Neuronal stem cell (in vitro differentiated cells): ENCODE data around the gene LYRM4.

Source experiments
- DNase-seq: peaks from one replicate; pipeline ENCODE4 v3.0.0-alpha.2; 2013; ENCODE audit warnings: low spot score
- H2AFZ ChIP-seq: one replicate; pipeline ENCODE4 v1.6.1; 2013; ENCODE audit warnings: mild to moderate bottlenecking, low read length, inconsistent platforms
- H2AK5ac ChIP-seq: 2 replicates; pipeline ENCODE4 v1.6.1; 2013; ENCODE audit warnings: low read depth, mild to moderate bottlenecking, inconsistent platforms, low read length, moderate library complexity, mixed read lengths
- H2BK120ac ChIP-seq: 2 replicates; pipeline ENCODE4 v1.6.1; 2013; ENCODE audit warnings: low read depth, mild to moderate bottlenecking, inconsistent platforms, low read length, moderate library complexity, mixed read lengths
- H2BK12ac ChIP-seq: one replicate; pipeline ENCODE4 v1.6.1; 2013; ENCODE audit warnings: low read length, inconsistent platforms
- H2BK15ac ChIP-seq: 2 replicates; pipeline ENCODE4 v1.6.1; 2013; ENCODE audit warnings: mild to moderate bottlenecking, low read length, inconsistent platforms, mixed read lengths
- H2BK5ac ChIP-seq: one replicate; pipeline ENCODE4 v1.6.1; 2013; ENCODE audit warnings: inconsistent platforms, mild to moderate bottlenecking, low read length, moderate library complexity
- H3K14ac ChIP-seq: one replicate; pipeline ENCODE4 v1.6.1; 2013; ENCODE audit warnings: low read length, inconsistent platforms
- H3K18ac ChIP-seq: 2 replicates; pipeline ENCODE4 v1.6.1; 2013; ENCODE audit warnings: low read length, inconsistent platforms
- H3K23ac ChIP-seq: 2 replicates; pipeline ENCODE4 v1.6.1; 2013; ENCODE audit warnings: low read depth, mild to moderate bottlenecking, mixed read lengths, low read length, inconsistent platforms; ENCODE audit not compliant: poor library complexity
- H3K27ac ChIP-seq: replicated peaks from 3 replicates; pipeline ENCODE4 v1.5.1; 2013; ENCODE audit warnings: low read length, inconsistent platforms
- H3K27me3 ChIP-seq, 3 experiments: 2 replicates each; pipeline ENCODE4 v1.6.1; 2013; ENCODE audit warnings: low read length in 3 of 3, mild to moderate bottlenecking in 2 of 3, inconsistent platforms in 1 of 3, low read depth in 1 of 3, mixed read lengths in 1 of 3, moderate library complexity in 1 of 3; ENCODE audit not compliant: control insufficient read depth in 3 of 3, insufficient read depth in 3 of 3
- H3K36me3 ChIP-seq, 2 donors: replicated peaks in 1 of 2; 2 replicates each; pipeline ENCODE4 v1.6.1; 2013; ENCODE audit warnings: low read length in 2 of 2; ENCODE audit not compliant: control insufficient read depth in 2 of 2, insufficient read depth in 2 of 2
- H3K4ac ChIP-seq: 2 replicates; pipeline ENCODE4 v1.6.1; 2013; ENCODE audit warnings: inconsistent platforms, mild to moderate bottlenecking, low read length, moderate library complexity
- H3K4me1 ChIP-seq, 2 donors: 1 replicate in 1 of 2; 2 replicates in 1 of 2; pipeline ENCODE4 v1.6.1; 2013; ENCODE audit warnings: low read length in 2 of 2, low read depth in 1 of 2; ENCODE audit not compliant: control insufficient read depth in 2 of 2, insufficient read depth in 1 of 2
- H3K4me2 ChIP-seq: one replicate; pipeline ENCODE4 v1.6.1; 2013; ENCODE audit warnings: mild to moderate bottlenecking, low read length, inconsistent platforms; ENCODE audit not compliant: insufficient read depth, poor library complexity, severe bottlenecking
- H3K4me3 ChIP-seq, 2 donors: 2 replicates each; pipeline ENCODE4 v1.5.1; 2013; ENCODE audit warnings: low read length in 2 of 2, mild to moderate bottlenecking in 2 of 2, inconsistent platforms in 1 of 2, moderate library complexity in 1 of 2
- H3K79me1 ChIP-seq: one replicate; pipeline ENCODE4 v1.6.1; 2013; ENCODE audit warnings: low read depth, mild to moderate bottlenecking, inconsistent platforms, low read length, moderate library complexity
- H3K9ac ChIP-seq: one replicate; pipeline ENCODE4 v1.6.1; 2013; ENCODE audit warnings: mild to moderate bottlenecking, low read depth, low read length, inconsistent platforms; ENCODE audit not compliant: poor library complexity
- H3K9me3 ChIP-seq, 2 donors: replicated peaks in 1 of 2; 2 replicates each; pipeline versions ENCODE3 to v1.6.1; 2013; ENCODE audit warnings: low read length in 2 of 2, mild to moderate bottlenecking in 2 of 2, inconsistent platforms in 1 of 2, low read depth in 1 of 2, mixed read lengths in 1 of 2, moderate library complexity in 1 of 2; ENCODE audit not compliant: control insufficient read depth in 2 of 2, insufficient read depth in 1 of 2
- H4K8ac ChIP-seq: one replicate; pipeline ENCODE4 v1.6.1; 2013; ENCODE audit warnings: low read depth, mild to moderate bottlenecking, inconsistent platforms, low read length, moderate library complexity
- H4K91ac ChIP-seq: one replicate; pipeline ENCODE4 v1.6.1; 2013; ENCODE audit warnings: low read length, low read depth, mild to moderate bottlenecking, inconsistent platforms; ENCODE audit not compliant: poor library complexity
- WGBS, 2 donors: extraction: QIAGEN DNeasy Blood & Tissue Kit; methylation state at CpG; one replicate each; pipeline ENCODE4 v1.1.7; 2013; ENCODE audit warnings: missing lambda C conversion rate in 2 of 2, mixed read lengths in 1 of 2; ENCODE audit not compliant: insufficient read length in 2 of 2, insufficient replicate concordance in 1 of 2; ENCODE audit errors: extremely low coverage in 2 of 2; 5-methylcytosine and 5-hydroxymethylcytosine counted together

LYRM4 gene

DNA sequence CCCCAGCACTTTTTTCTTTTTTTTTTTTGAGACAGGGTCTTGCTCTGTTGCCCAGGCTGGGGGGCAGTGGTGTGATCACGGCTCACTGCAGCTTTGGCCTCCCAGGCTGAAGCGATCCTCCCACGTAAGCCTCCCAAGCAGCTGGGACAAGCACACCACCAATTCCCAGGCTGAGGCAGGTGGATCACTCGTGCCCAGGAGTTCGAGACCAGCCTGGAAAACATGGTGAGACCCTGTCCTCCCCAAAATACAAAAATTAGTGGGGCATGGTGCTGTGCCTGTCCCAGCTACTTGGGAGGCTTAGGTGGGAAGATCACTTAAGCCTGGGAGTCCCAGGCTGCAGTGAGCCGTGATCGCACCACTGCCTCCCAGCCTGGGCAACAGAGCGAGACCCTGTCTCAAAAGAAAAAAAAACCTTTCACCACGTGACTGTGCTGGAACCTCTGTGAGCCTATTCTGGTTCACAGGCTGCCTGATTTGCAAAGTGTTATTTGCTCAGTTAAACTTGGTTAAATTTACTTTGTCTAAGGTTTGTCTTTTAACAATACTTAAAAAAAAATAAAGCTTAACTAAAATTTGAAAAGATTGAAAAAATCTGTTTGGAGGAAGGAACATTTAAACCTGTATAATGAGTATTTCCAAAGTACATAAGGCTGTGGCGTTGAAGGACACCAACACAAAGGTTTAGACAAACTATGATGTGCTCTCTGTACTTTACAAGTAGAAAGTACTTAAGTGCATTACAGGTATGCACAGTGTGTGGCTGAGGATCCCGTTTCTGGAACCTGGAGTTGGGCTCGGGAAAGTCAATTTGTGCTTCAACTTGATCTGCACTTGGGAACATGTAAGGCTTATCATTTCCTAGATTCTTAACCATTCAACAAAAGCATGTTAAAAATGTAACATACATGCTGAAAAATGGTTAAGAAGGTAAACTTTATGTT is 120.7 kb downstream of the LYRM4 start:
- H3K4me3 ChIP-seq: no peak overlapping the region
- H2AK5ac ChIP-seq: no peak overlapping the region
- H3K9me3 ChIP-seq: no peaks in the 10 kb centered on the region
- no peaks in the 10 kb centered on the region for H3K36me3 ChIP-seq
- H3K18ac ChIP-seq: no peak overlapping the region
- no peak overlapping the region for H3K23ac ChIP-seq
- DNase-seq: no peak
- no peak overlapping the region for H3K27ac ChIP-seq
- H3K9ac ChIP-seq: no peak overlapping the region
- no peak overlapping the region for H2BK5ac ChIP-seq
- no peak overlapping the region for H2AFZ ChIP-seq
- no peaks in the 10 kb centered on the region for H3K79me1 ChIP-seq
- peaks cover 0 to 1% of the 10 kb centered on the region in 2 donors for H3K4me1 ChIP-seq
- H2BK15ac ChIP-seq: no peak overlapping the region
- no peak overlapping the region for H4K8ac ChIP-seq
- no CpG with 5 or more reads among the region's 12 CpGs for WGBS, 2 donors
- H2BK12ac ChIP-seq: no peak overlapping the region
- no peak overlapping the region for H3K4ac ChIP-seq
- no peak overlapping the region for H3K14ac ChIP-seq
- no peaks in the 10 kb centered on the region for H3K27me3 ChIP-seq
- no peak overlapping the region for H2BK120ac ChIP-seq
- H4K91ac ChIP-seq: no peak overlapping the region
- no peak overlapping the region for H3K4me2 ChIP-seq

DNA sequence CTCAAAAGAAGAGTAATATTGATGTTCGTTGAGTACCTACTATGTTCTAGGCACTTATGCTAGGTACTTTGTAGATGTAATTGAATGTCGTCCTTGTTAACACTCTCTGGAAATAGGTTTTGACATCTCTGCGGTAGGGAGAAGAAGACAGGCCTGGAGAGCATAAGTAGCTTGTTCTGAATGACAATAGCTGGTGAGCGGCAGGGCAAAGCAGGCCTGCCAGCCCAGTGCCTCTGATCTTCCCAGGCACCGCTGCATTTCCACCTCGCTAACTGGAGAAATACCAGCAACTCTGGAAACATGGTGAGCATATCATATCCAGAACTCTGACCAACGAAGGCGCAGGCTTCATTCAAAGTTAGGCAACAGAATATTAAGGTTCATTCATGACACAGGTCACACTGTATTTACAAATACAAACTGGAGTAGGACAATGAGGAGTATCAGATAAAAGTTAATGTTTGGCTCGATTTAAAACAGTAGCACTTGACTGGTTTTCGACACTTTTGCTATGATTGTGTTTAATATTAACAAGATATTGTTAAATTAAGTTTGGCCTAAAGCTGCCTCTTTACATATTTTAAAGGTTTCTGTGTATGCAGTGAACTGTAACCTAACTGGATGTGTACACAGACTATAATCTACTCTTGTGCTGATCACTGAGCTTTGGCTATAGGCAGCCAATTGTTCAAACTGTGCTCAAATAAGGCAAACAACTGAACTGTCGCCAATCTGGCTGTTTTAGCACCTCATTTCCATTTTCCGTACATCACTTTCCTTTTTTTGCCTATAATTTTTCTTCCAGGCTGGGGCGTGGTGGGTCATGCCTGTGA is 121.5 kb downstream of the LYRM4 start:
- Histone ChIP-seq H2BK5ac (no peak overlapping the region), H4K8ac (no peak overlapping the region), H3K36me3 (no peaks in the 10 kb centered on the region), H3K23ac (no peak overlapping the region), H3K27me3 (no peaks in the 10 kb centered on the region), H2BK12ac (no peak overlapping the region), H3K9ac (no peak overlapping the region), H2BK120ac (no peak overlapping the region), H3K14ac (no peak overlapping the region), H3K4me2 (no peak overlapping the region), H4K91ac (no peak overlapping the region), H2BK15ac (no peak overlapping the region), H3K4me3 (no peak overlapping the region), H3K27ac (no peak overlapping the region), H3K79me1 (no peaks in the 10 kb centered on the region), H2AFZ (no peak overlapping the region), H3K4me1 (peaks cover 0 to 1% of the 10 kb centered on the region in 2 donors), H3K18ac (peak overlapping the region; percentile 32), H3K4ac (no peak overlapping the region), H2AK5ac (no peak overlapping the region), H3K9me3 (no peaks in the 10 kb centered on the region)
- no peak for DNase-seq
- WGBS, 2 donors: no CpG with 5 or more reads among the region's 13 CpGs

DNA sequence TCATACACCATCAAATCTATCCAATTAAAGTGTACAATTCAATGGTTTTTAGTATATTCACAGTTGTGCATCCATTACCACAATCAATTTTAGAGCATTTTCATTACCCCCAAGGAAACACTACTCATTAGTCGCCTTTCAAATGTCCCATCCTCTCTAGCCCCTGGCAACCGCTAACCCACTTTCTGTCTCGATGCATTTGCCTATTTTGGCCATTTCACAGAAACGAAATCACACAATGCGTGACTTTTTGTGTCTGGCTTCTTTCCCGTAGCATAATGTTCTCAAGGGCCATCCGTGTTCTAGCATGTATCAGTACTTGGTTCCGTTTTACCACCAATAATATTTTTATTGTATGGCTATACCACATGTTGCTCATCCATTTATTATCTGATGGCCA is 123.9 kb downstream of the LYRM4 start:
- Histone ChIP-seq H3K4ac (no peak overlapping the region), H3K4me3 (no peak overlapping the region), H3K14ac (no peak overlapping the region), H3K4me2 (no peak overlapping the region), H2BK5ac (no peak overlapping the region), H3K27me3 (no peaks in the 10 kb centered on the region), H3K9me3 (no peaks in the 10 kb centered on the region), H3K4me1 (peaks cover 10 to 11% of the 10 kb centered on the region in 2 donors), H3K27ac (no peak overlapping the region), H4K91ac (no peak overlapping the region), H3K79me1 (no peaks in the 10 kb centered on the region), H2BK12ac (no peak overlapping the region), H2BK120ac (no peak overlapping the region), H4K8ac (no peak overlapping the region), H2BK15ac (no peak overlapping the region), H3K9ac (no peak overlapping the region), H2AFZ (no peak overlapping the region), H3K36me3 (no peaks in the 10 kb centered on the region), H3K18ac (no peak overlapping the region), H2AK5ac (no peak overlapping the region), H3K23ac (no peak overlapping the region)
- no peak for DNase-seq
- no CpG with 5 or more reads among the region's 8 CpGs for WGBS, 2 donors

DNA sequence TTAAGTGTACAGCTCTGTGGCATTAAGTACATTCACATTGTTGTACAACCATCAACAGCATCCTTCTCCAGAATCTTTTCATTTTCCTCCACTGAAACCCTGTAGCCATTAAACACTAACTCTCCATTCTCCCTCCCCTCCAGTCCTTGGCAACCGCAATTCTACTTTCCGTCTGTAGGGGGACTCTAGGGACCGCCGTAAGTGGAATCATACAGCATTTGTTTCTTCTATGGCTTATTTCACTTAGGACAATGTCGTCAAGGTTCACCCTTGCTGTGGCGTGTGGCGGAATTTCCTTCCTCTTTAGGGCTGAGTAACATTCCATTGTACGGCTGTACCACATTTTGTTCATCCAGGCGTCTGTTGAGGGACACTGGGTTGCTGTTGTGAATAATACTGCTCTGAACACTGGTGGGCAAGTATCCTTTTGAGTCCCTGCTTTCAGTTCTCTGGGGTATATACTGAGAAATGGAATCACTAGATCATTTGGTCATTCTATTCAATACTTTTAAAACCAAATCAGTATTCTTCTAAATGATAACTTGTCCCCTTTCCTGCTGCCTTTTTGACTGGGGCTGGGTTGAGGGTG is 124.9 kb downstream of the LYRM4 start:
- Histone ChIP-seq H3K4me1 (peaks cover 11% of the 10 kb centered on the region in 2 donors), H4K91ac (no peak overlapping the region), H3K27me3 (no peaks in the 10 kb centered on the region), H3K79me1 (no peaks in the 10 kb centered on the region), H3K23ac (no peak overlapping the region), H2BK15ac (no peak overlapping the region), H3K36me3 (no peaks in the 10 kb centered on the region), H3K4me2 (no peak overlapping the region), H3K14ac (no peak overlapping the region), H3K18ac (no peak overlapping the region), H3K9ac (no peak overlapping the region), H2BK12ac (no peak overlapping the region), H3K4me3 (no peak overlapping the region), H2AFZ (no peak overlapping the region), H3K9me3 (no peaks in the 10 kb centered on the region), H3K4ac (no peak overlapping the region), H2BK120ac (no peak overlapping the region), H2BK5ac (no peak overlapping the region), H3K27ac (no peak overlapping the region), H2AK5ac (no peak overlapping the region), H4K8ac (no peak overlapping the region)
- no CpG with 5 or more reads among the region's 9 CpGs for WGBS, 2 donors
- no peak for DNase-seq
